Activated CD8-positive, alpha-beta T cell treated with anti-CD3 and anti-CD28 coated beads for 36 hours (primary cell): Measurements from ENCODE around the gene FOXI1. TPM values are rescaled to one million over a fixed set of nuclear protein-coding genes. Genes with fewer than 3 reads are reported as not detected.
"Not testable (repeated sequence)": the region's sequence is repeated elsewhere in the genome, so short reads cannot be mapped to it uniquely, and the experiment has no call there.

Experiments
- ATAC-seq: fragments of 200-7000 bp; cut with Tn5 transposase; one replicate; pipeline ENCODE4 v1.10.0; 2021; ENCODE audit warnings: mild to moderate bottlenecking, moderate library complexity
- CTCF ChIA-PET: fragments of 350-600 bp; sonication (Branson Sonifier 250); formaldehyde crosslinking; loops from one replicate; lab custom pipeline; 2021; ENCODE audit warnings: antibody characterized with exemption; lab: Charles Lee
- POLR2A ChIA-PET: fragments of 350-600 bp; sonication (Branson Sonifier 250); formaldehyde crosslinking; loops from one replicate; lab custom pipeline; 2021; ENCODE audit warnings: antibody characterized with exemption; lab: Charles Lee
- DNase-seq: peaks from one replicate; pipeline ENCODE4 v3.0.0-alpha.2; 2020
- H3K27ac Mint-ChIP-seq: one replicate; pipeline ENCODE4 v1.8.0; 2021; ENCODE audit warnings: mild to moderate bottlenecking, mixed read lengths
- H3K27me3 Mint-ChIP-seq: one replicate; pipeline ENCODE4 v1.8.0; 2021; ENCODE audit warnings: mixed read lengths
- H3K36me3 Mint-ChIP-seq: one replicate; pipeline ENCODE4 v1.8.0; 2021; ENCODE audit warnings: low read depth, mixed read lengths
- H3K4me1 Mint-ChIP-seq: one replicate; pipeline ENCODE4 v1.8.0; 2021; ENCODE audit warnings: low read depth, mixed read lengths
- H3K4me3 Mint-ChIP-seq: one replicate; pipeline ENCODE4 v1.8.0; 2021; ENCODE audit warnings: mild to moderate bottlenecking, moderate library complexity, mixed read lengths
- H3K9me3 Mint-ChIP-seq: one replicate; pipeline ENCODE4 v1.8.0; 2021; ENCODE audit warnings: mixed read lengths
- intact Hi-C: fragments of 100-400 bp; cut with micrococcal nuclease; formaldehyde crosslinking; loops from one replicate; pipeline ENCODE4 v1.10.0; 2022
- total RNA-seq, 2 experiments: library from RNA; stranded (reverse); gene quantifications; one replicate each; pipeline ENCODE4 v1.2.3, GENCODE V29; 2021
- TF ChIP-seq, protein P1 (sequence below): fragments of 200-600 bp; IDR thresholded peaks from one replicate; pipeline ENCODE4 v1.8.0; 2022; ENCODE audit warnings: antibody characterized with exemption, mild to moderate bottlenecking

The FOXI1 gene
- total RNA-seq, 2 experiments from 2014 or later, result not detected

DNA sequence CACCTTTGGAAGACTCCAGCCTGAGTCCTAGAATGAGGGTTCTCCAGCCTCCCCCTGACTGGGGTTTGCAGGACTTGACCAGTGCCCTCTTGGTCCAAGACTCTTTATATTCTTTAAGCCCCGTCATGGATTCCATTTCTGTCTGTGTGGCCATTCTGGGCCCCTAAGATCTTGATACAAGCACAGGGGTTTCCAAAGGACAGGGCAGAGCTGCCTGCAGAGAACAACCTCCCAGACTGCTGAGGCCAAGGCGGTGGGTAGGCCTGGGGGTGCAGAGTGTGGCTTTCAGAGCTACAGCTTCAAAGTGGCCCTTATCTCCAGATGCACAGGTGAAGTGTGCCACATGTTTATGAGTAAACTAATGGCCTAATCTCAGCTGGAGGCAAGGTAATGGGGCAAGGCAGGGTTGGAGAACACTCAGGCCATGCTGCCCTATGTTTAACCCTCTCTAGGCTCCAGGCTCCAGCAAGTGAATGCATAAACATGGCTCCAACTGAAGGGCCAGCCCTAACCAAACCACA lies 32.1 kb downstream of the FOXI1 start:
- intact Hi-C loops, result no loop called here
- Mint-ChIP-seq H3K9me3 (no peaks in the 10 kb centered on the region), H3K4me1 (no peaks in the 10 kb centered on the region), H3K36me3 (no peaks in the 10 kb centered on the region), H3K27ac (no peak overlapping the region), H3K27me3 (peaks cover 2% of the 10 kb centered on the region), H3K4me3 (no peak overlapping the region)
- POLR2A ChIA-PET, result no interaction called here
- TF ChIP-seq, protein P1, sequence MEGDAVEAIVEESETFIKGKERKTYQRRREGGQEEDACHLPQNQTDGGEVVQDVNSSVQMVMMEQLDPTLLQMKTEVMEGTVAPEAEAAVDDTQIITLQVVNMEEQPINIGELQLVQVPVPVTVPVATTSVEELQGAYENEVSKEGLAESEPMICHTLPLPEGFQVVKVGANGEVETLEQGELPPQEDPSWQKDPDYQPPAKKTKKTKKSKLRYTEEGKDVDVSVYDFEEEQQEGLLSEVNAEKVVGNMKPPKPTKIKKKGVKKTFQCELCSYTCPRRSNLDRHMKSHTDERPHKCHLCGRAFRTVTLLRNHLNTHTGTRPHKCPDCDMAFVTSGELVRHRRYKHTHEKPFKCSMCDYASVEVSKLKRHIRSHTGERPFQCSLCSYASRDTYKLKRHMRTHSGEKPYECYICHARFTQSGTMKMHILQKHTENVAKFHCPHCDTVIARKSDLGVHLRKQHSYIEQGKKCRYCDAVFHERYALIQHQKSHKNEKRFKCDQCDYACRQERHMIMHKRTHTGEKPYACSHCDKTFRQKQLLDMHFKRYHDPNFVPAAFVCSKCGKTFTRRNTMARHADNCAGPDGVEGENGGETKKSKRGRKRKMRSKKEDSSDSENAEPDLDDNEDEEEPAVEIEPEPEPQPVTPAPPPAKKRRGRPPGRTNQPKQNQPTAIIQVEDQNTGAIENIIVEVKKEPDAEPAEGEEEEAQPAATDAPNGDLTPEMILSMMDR, result no peak
- no peak for ATAC-seq
- DNase-seq, result no peak
- CTCF ChIA-PET, result interaction anchor here (1.3 kb wide), 1 partner anchor 21 kb away, joined by 3 read pairs; no protein-coding TSS in a partner anchor

DNA sequence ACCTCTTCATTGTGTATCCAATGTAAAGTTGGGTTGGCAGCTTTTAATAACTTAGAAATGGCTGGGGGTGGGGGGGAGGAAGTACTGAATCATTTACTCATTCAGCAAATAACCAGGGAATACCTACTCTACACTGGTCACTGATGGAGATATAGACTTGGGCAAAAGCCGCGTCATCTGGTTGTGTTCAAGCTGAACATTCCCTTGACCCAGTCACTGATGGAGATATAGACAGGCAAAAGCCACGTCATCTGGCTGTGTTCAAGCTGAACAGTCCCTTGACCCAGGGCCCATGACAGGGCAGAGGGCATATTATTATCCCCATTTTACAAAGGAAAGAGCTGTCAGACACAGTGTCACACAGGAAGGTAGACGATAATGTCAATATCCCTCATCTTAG lies 32.6 kb downstream of the FOXI1 start:
- Mint-ChIP-seq H3K36me3 (no peaks in the 10 kb centered on the region), H3K4me3 (no peak overlapping the region), H3K27ac (no peak overlapping the region), H3K4me1 (no peaks in the 10 kb centered on the region), H3K27me3 (peaks cover 2% of the 10 kb centered on the region), H3K9me3 (no peaks in the 10 kb centered on the region)
- DNase-seq, result no peak
- CTCF ChIA-PET, result interaction anchor here (1.1 to 1.3 kb wide), 2 partner anchors 21 to 38 kb away, joined by 3 read pairs; no protein-coding TSS in a partner anchor
- ATAC-seq, result no peak
- POLR2A ChIA-PET, result no interaction called here
- TF ChIP-seq, protein P1, result no peak
- intact Hi-C loops, result no loop called here

DNA sequence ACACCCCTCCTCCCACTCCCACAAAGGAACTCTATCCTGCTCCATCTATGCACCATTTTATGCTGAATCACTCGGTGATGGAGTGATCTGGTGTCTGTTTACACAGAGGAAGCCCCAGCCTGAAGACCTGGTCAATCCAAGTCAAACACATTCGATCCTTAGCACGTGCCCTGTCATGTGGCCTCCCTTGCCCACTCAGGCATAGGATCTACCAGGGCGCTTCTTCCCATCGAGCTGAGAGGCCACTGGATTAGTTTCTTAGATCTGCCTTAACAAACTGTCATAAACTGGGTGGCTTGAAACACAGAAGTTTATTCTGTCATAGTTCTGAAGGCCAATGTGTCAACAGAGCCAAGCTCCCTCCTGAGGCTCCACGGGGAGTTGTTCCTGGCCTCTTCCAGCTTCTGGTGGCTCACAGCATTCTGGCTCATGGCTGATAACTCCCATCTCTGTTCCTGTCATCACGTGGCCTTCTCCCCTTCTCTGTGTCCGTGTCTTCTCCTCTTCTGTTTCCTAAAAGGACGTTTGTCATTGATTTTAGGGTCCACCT lies 34.2 kb downstream of the FOXI1 start:
- Mint-ChIP-seq H3K36me3 (no peaks in the 10 kb centered on the region), H3K4me3 (no peak overlapping the region), H3K4me1 (no peaks in the 10 kb centered on the region), H3K27me3 (peaks cover 2% of the 10 kb centered on the region), H3K27ac (no peak overlapping the region), H3K9me3 (no peaks in the 10 kb centered on the region)
- ATAC-seq, result no peak
- DNase-seq, result no peak
- intact Hi-C loops, result no loop called here
- POLR2A ChIA-PET, result no interaction called here
- TF ChIP-seq, protein P1, result no peak
- CTCF ChIA-PET, result interaction anchor here (1.1 kb wide), 1 partner anchor 40 kb away, joined by 3 read pairs; no protein-coding TSS in a partner anchor

DNA sequence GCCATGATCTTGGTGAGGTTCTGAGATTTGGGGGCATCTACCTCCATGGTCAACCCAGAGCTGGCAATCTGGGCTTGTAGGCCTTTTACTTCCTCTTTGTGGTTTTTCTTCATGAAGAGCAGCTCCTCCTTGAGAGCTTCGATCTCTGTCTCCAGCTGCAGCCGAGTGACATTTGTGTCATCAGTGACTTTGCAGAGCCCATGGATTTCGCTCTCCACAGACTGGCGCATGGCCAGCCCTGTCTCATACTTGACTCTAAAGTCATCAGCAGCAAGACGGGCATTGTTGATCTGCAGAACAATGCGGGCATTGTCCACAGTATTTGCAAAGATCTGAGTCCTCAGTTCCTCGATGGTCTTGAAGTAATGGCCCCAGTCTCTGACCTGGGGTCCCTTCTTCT lies 35.5 kb downstream of the FOXI1 start:
- DNase-seq, CTCF ChIA-PET, H3K4me3 Mint-ChIP-seq, H3K27ac Mint-ChIP-seq, POLR2A ChIA-PET, H3K4me1 Mint-ChIP-seq, H3K9me3 Mint-ChIP-seq, ATAC-seq, intact Hi-C loops, H3K36me3 Mint-ChIP-seq, H3K27me3 Mint-ChIP-seq: not testable (repeated sequence)

DNA sequence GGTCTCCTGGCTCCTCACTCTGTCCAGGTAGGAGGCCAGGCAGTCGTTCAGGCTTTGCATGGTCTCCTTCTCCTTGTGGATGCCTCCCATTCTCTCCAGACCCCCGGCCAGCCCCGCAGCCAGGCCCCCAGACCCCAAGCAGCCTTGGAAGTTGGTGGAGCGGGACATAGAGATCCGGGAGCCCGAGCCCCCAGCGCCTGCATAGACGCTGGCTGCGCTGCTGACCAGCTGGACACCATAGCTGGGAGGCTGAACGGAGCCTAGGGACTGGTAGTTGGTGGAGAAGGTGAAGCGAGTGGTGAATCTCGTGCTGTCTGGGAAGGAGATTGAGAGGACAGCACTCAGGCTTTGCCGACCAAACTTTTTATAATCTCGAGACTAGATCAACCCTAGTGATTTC lies 35.9 kb downstream of the FOXI1 start:
- ChIA-PET POLR2A (no interaction called here), CTCF (interaction anchor here (0.9 to 1.3 kb wide), 2 partner anchors 41 to 42 kb away, joined by 3 to 4 read pairs; no protein-coding TSS in a partner anchor)
- no peaks in the 10 kb centered on the region for H3K36me3 Mint-ChIP-seq

More for the DNA sequence above, 35.9 kb downstream of the FOXI1 start:
- DNase-seq (no peak), ATAC-seq (no peak)
- H3K4me1 Mint-ChIP-seq, result no peaks in the 10 kb centered on the region
- peaks cover 2% of the 10 kb centered on the region for H3K27me3 Mint-ChIP-seq
- H3K9me3 Mint-ChIP-seq, result no peaks in the 10 kb centered on the region
- no peak overlapping the region for H3K4me3 Mint-ChIP-seq
- no peak overlapping the region for H3K27ac Mint-ChIP-seq
- TF ChIP-seq, protein P1, result no peak
- intact Hi-C loops, result no loop called here
